Right lobe of liver (tissue), 6 donors: ENCODE measurements around the gene NPPC. TPM values are rescaled to one million over a fixed set of nuclear protein-coding genes. Genes with fewer than 3 reads are reported as not detected.

ENCODE experiments used
- ATAC-seq, 4 donors: fragments of 200-7000 bp; cut with Tn5 transposase; one replicate each; pipeline ENCODE4 v1.9.1; 2020; ENCODE audit warnings: mild to moderate bottlenecking in 4 of 4, moderate library complexity in 4 of 4
- DNase-seq, 3 donors: peaks; one replicate each; pipeline ENCODE4 v3.0.0-alpha.2; 2020
- H3K27ac ChIP-seq, 3 donors: fragments of 200-600 bp; one replicate each; pipeline ENCODE4 v1.8.0; 2022
- H3K27me3 ChIP-seq, 2 donors: fragments of 200-600 bp; one replicate each; pipeline ENCODE4 v1.8.0; 2022
- H3K36me3 ChIP-seq, 4 donors: fragments of 200-600 bp; sonication (generic) in 1 of 4; one replicate each; pipeline versions ENCODE4 v1.5.1 to v1.8.0; 2017 to 2022; ENCODE audit warnings: control low read depth in 1 of 4
- H3K4me1 ChIP-seq, 4 donors: fragments of 200-600 bp; sonication (generic) in 1 of 4; one replicate each; pipeline versions ENCODE4 v1.5.1 to v1.8.0; 2017 to 2022; ENCODE audit warnings: control low read depth in 1 of 4
- H3K4me3 ChIP-seq, 3 donors: fragments of 200-600 bp; one replicate each; pipeline ENCODE4 v1.8.0; 2022
- H3K9me3 ChIP-seq, 4 donors: fragments of 200-600 bp; sonication (generic) in 1 of 4; one replicate each; pipeline versions ENCODE4 v1.5.1 to v1.8.0; 2017 to 2022; ENCODE audit warnings: control low read depth in 1 of 4
- POLR2A ChIP-seq: fragments of 450-650 bp; IDR thresholded peaks from one replicate; pipeline ENCODE4 v1.6.1; 2017; ENCODE audit warnings: antibody characterized with exemption, mild to moderate bottlenecking
- whole genome bisulfite sequencing: methylation state at CpG from one replicate; pipeline ENCODE4 v1.1.6; 2018; ENCODE audit warnings: low coverage, low lambda C conversion rate; ENCODE audit not compliant: insufficient coverage; ENCODE audit errors: missing lambda C conversion rate; 5-methylcytosine and 5-hydroxymethylcytosine counted together
- intact Hi-C, 2 donors: fragments of 100-400 bp; cut with DNase I; formaldehyde crosslinking; loops; one replicate each; pipeline versions ENCODE4 v1.11.2 to v1.14.1; 2022
- total RNA-seq, 6 experiments: library from RNA; depleted of rRNA in 2 of 6; stranded (reverse); fragments of >200 nt in 2 of 6; fragmentation: NEBNext Ultra II Directional in 3 of 6; extraction: Animal tissue kit (Norgen Biotek cat#: 25700) in 3 of 6; gene quantifications; one replicate each; pipeline versions ENCODE4 v1.1.0 to v1.2.4, GENCODE V29; 2016 to 2023
- TF ChIP-seq, protein P1 (sequence below), 4 donors: fragments of 200-600 bp in 3 of 4; fragments of 450-650 bp in 1 of 4; IDR thresholded peaks; one replicate each; pipeline versions ENCODE4 v1.5.1 to v1.8.0; 2016 to 2022; ENCODE audit warnings: antibody characterized with exemption in 4 of 4, mild to moderate bottlenecking in 2 of 4
- donor health status: DM: no; HTN: yes; CAD: no.
- donor health status: DM: no; HTN: no; CAD: no.
- donor health status: DM: no; HTN: no; CAD: no.
- donor health status: DM: no; HTN: yes; CAD: no.
- donor health status: DM: no; HTN: yes; CAD: no.

NPPC gene
- total RNA-seq, 6 experiments from 2014 or later: not detected

DNA sequence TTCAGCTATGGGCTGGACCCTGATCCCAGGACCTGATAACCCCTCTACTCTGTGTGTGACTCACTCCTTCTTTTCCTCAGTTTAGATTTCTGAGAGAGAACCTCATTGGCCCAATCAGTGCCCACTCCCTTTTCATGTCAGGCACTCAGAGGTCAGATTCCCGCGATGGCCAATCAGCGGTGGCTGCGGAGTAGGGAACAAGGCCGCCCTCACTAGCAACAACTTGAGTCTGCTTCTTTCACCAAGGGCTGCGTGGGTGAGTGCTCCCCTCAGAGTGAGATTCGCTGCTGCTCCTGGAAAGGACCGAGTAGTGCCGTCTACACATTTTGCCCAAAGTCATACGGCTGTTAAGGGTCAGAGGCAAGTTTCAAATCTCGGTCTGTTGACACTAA lies 34.7 kb downstream of the NPPC start:
- DNase-seq (no peak), ATAC-seq (no peak)
- H3K27ac ChIP-seq: no peak overlapping the region
- no peak for TF ChIP-seq POLR2A
- TF ChIP-seq, protein P1, sequence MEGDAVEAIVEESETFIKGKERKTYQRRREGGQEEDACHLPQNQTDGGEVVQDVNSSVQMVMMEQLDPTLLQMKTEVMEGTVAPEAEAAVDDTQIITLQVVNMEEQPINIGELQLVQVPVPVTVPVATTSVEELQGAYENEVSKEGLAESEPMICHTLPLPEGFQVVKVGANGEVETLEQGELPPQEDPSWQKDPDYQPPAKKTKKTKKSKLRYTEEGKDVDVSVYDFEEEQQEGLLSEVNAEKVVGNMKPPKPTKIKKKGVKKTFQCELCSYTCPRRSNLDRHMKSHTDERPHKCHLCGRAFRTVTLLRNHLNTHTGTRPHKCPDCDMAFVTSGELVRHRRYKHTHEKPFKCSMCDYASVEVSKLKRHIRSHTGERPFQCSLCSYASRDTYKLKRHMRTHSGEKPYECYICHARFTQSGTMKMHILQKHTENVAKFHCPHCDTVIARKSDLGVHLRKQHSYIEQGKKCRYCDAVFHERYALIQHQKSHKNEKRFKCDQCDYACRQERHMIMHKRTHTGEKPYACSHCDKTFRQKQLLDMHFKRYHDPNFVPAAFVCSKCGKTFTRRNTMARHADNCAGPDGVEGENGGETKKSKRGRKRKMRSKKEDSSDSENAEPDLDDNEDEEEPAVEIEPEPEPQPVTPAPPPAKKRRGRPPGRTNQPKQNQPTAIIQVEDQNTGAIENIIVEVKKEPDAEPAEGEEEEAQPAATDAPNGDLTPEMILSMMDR (IDR thresholded peaks at IDR 0.05): no peak
- H3K9me3 ChIP-seq: no peaks in the 10 kb centered on the region
- 58% methylated on average over 9 of the region's 11 CpGs for WGBS
- H3K4me1 ChIP-seq: no peaks in the 10 kb centered on the region
- no peaks in the 10 kb centered on the region for H3K36me3 ChIP-seq
- H3K27me3 ChIP-seq: no peaks in the 10 kb centered on the region
- no peak overlapping the region for H3K4me3 ChIP-seq
- intact Hi-C loops: no loop called here

DNA sequence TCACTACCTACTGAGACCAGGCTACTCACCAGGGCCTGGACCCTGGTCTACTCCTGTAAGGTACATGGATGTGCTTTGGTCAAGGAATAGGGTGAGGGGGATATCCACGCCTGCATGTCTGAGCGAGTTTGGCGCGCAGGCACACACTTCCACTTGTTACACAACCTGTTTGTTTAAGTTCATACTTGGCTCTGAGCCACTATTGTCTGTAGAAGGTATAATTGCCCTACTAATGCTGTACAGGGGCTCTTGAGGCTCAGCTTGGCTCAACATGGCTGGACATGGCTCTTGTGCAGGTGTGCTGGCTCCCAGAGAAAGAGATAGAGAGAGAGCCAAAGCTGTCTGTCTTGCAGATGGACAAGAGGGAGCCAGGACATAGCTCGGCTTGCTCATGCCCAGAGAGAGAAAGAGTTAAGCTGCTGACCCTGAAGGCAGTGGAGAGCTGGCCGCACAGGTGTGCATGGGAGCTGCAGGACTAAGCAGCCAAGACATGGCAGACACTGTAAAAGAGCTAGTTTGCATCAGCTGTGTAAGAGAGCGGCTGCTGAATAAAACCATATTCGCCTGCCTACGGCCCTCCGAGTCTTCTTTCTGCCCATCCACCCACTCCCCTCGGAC lies 35.2 kb downstream of the NPPC start:
- Histone ChIP-seq H3K36me3 (no peaks in the 10 kb centered on the region), H3K9me3 (no peaks in the 10 kb centered on the region), H3K27ac (no peak overlapping the region), H3K27me3 (no peaks in the 10 kb centered on the region), H3K4me1 (no peaks in the 10 kb centered on the region), H3K4me3 (no peak overlapping the region)
- TF ChIP-seq POLR2A: no peak
- intact Hi-C loops: no loop called here
- no peak for ATAC-seq
- 68% methylated on average over 7 of the region's 11 CpGs for WGBS
- no peak for DNase-seq

DNA sequence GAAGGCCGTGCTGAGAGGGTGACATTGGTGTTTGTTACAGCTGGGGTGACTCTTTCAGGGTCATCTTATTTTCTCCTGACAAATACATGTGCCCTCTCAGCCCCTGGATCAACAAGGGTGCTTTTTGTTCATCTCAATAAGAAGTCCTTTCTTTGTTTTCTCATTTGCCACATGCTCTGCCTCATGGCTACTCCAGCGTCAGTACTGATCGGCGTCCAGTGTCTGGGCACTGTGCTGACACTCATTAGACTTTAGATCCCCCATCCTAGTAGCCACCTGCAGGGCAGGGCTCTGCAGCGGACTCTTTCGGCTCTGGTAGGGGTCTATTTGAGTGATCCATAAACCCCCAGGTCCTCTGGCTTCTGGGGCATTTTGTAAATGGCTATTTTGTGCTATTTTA lies 38.4 kb downstream of the NPPC start:
- intact Hi-C loops: no loop called here
- TF ChIP-seq POLR2A: no peak
- TF ChIP-seq, protein P1 (IDR thresholded peaks at IDR 0.05): no peak
- Histone ChIP-seq H3K4me3 (no peak overlapping the region), H3K27me3 (no peaks in the 10 kb centered on the region), H3K36me3 (no peaks in the 10 kb centered on the region), H3K9me3 (no peaks in the 10 kb centered on the region), H3K27ac (no peak overlapping the region), H3K4me1 (no peaks in the 10 kb centered on the region)
- WGBS: 59% methylated on average over 4 of the region's 6 CpGs
- ATAC-seq (no peak), DNase-seq (no peak)

DNA sequence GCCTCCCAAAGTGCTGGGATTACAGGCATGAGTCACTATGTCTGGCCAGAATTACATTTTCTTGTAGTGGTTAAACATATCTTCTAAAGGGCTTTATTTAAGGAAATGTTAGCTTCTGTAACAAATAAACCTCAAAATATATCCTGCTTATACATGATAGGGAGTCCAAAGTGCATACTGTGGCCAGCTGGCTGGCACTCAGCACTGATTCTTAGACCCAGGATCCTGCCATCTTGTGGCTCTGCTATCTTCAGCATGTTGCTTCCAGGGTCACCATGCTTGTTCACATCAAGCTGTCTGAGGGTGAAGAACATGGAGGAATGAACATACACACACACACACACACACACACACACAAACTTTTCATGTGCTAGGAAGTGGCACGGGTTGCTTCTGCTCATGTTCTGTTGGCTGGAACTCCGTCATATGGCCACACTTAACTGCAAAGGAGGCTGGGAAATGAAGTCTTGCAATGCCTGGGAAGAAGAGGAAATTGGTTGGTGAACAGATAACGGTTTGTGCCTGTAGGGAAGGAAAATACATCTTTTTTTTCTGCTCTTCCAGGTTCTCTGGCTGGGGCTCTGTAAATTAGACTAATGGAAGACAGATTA lies 40.0 kb downstream of the NPPC start:
- H3K4me3 ChIP-seq: no peak overlapping the region
- no peak overlapping the region for H3K27ac ChIP-seq
- TF ChIP-seq POLR2A: no peak
- TF ChIP-seq, protein P1 (IDR thresholded peaks at IDR 0.05): no peak
- intact Hi-C loops: no loop called here
- H3K27me3 ChIP-seq: no peaks in the 10 kb centered on the region
- H3K36me3 ChIP-seq: no peaks in the 10 kb centered on the region
- ATAC-seq (no peak), DNase-seq (no peak)
- no peaks in the 10 kb centered on the region for H3K4me1 ChIP-seq
- H3K9me3 ChIP-seq: no peaks in the 10 kb centered on the region
- WGBS: 38% methylated on average over 3 of the region's 3 CpGs

DNA sequence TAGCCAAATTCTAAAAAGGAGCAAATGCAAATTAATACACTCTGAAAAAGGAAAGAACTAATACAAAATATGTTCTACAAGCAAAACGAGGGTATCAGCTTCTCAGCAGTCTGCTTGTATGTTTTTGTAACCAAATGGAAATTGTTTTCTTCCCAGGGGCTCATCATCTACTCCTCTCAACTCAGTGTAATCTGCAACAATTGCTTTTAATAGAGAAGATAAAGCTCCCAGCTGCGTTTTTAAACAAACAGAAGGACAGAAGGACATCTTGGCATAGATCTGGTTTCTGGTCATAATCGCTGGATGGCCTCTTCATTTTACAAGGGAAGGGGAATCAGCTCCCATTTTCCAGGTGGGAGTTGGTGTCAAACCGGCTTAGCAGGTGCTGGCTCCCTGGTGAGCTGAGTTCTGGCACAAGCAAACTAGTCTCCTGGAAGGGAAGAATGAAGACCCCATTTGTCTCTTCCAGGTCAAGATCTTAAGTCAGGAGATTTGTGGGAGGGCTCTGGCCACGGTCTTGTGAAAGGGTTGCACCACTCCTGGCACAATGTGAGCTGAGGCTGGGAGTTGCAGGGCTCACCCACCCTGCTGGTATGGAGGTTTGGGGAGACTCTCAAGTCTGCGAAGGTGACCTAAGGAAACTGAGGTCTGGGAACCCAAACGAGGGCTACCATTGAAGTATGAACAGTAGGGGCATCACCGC lies 41.6 kb downstream of the NPPC start:
- ATAC-seq (no peak), DNase-seq (no peak)
- WGBS: 33% methylated on average over 4 of the region's 8 CpGs
- no peak overlapping the region for H3K4me3 ChIP-seq
- H3K9me3 ChIP-seq: no peaks in the 10 kb centered on the region
- TF ChIP-seq, protein P1 (IDR thresholded peaks at IDR 0.05): no peak
- TF ChIP-seq POLR2A: no peak
- no peaks in the 10 kb centered on the region for H3K27me3 ChIP-seq
- no peaks in the 10 kb centered on the region for H3K4me1 ChIP-seq
- intact Hi-C loops: no loop called here
- H3K36me3 ChIP-seq: no peaks in the 10 kb centered on the region
- no peak overlapping the region for H3K27ac ChIP-seq
